ENCODE results near the gene TNNI2. TPM values are rescaled to one million over a fixed set of nuclear protein-coding genes. Genes with fewer than 3 reads are reported as not detected.
"Not testable (repeated sequence)": the region's sequence is repeated elsewhere in the genome, so short reads cannot be mapped to it uniquely, and the experiment has no call there.

Gene TNNI2
- total RNA-seq, 2 donors from 2014 or later, result not detected

- no peak for DNase-seq
- ATAC-seq, result no peak
- H3K4me3 Mint-ChIP-seq, result peak overlapping the region; percentile 89
- H3K9me3 ChIP-seq (ENCODE audit: control insufficient read depth, low read length, poor library complexity, severe bottlenecking), result no peaks in the 10 kb centered on the region
- H3K36me3 Mint-ChIP-seq (ENCODE audit: low read depth), result no peaks in the 10 kb centered on the region
- H3K4me1 Mint-ChIP-seq, result peaks cover 62% of the 10 kb centered on the region
- H3K27me3 Mint-ChIP-seq, result no peaks in the 10 kb centered on the region
- peak overlapping the region; percentile 94 for H3K27ac Mint-ChIP-seq
Measured at GRCh38 chr11:1868636-1869291, 30.0 kb downstream of the TNNI2 start.

- Mint-ChIP-seq H3K27me3 (no peaks in the 10 kb centered on the region), H3K4me1 (peaks cover 58% of the 10 kb centered on the region), H3K27ac (peak overlapping the region; percentile 94), H3K36me3 (ENCODE audit: low read depth) (no peaks in the 10 kb centered on the region), H3K4me3 (peak overlapping the region; percentile 89)
- H3K9me3 ChIP-seq (ENCODE audit: control insufficient read depth, low read length, poor library complexity, severe bottlenecking), result no peaks in the 10 kb centered on the region
- ATAC-seq, result no peak
- no peak for DNase-seq
Measured at GRCh38 chr11:1869427-1870325, 30.9 kb downstream of the TNNI2 start.

GRCh38 chr11:1870326-1870696 lies 31.5 kb downstream of the TNNI2 start:
- Mint-ChIP-seq H3K27me3 (no peaks in the 10 kb centered on the region), H3K27ac (peak overlapping the region; percentile 94), H3K4me1 (peaks cover 55% of the 10 kb centered on the region), H3K36me3 (ENCODE audit: low read depth) (no peaks in the 10 kb centered on the region), H3K4me3 (peak overlapping the region; percentile 89)
- DNase-seq (no peak), ATAC-seq (no peak)
- H3K9me3 ChIP-seq (ENCODE audit: control insufficient read depth, low read length, poor library complexity, severe bottlenecking), result no peaks in the 10 kb centered on the region

- ATAC-seq (peak; percentile 88), DNase-seq (peak in 1 of 3 donors; percentile 53)
- no peaks in the 10 kb centered on the region for H3K9me3 ChIP-seq (ENCODE audit: control insufficient read depth, low read length, poor library complexity, severe bottlenecking)
- no peaks in the 10 kb centered on the region for H3K36me3 Mint-ChIP-seq (ENCODE audit: low read depth)
- peak overlapping the region; percentile 94 for H3K27ac Mint-ChIP-seq
- H3K4me1 Mint-ChIP-seq, result peaks cover 51% of the 10 kb centered on the region
- H3K4me3 Mint-ChIP-seq, result peak overlapping the region; percentile 89
- H3K27me3 Mint-ChIP-seq, result no peaks in the 10 kb centered on the region
Measured at GRCh38 chr11:1870721-1871466, 32.1 kb downstream of the TNNI2 start.

- Mint-ChIP-seq H3K4me3 (peak overlapping the region; percentile 15), H3K36me3 (ENCODE audit: low read depth) (no peaks in the 10 kb centered on the region), H3K27me3 (no peaks in the 10 kb centered on the region), H3K27ac (peak overlapping the region; percentile 59), H3K4me1 (peaks cover 47% of the 10 kb centered on the region)
- DNase-seq, result peak in 1 of 3 donors; percentile 9
- no peak for ATAC-seq
- H3K9me3 ChIP-seq (ENCODE audit: control insufficient read depth, low read length, poor library complexity, severe bottlenecking), result no peaks in the 10 kb centered on the region
Measured at GRCh38 chr11:1871531-1871930, 32.8 kb downstream of the TNNI2 start.

GRCh38 chr11:1872267-1872985 lies 33.6 kb downstream of the TNNI2 start:
- H3K4me3 Mint-ChIP-seq, result peak overlapping the region; percentile 12
- peak overlapping the region; percentile 59 for H3K27ac Mint-ChIP-seq
- H3K4me1 Mint-ChIP-seq, result peaks cover 48% of the 10 kb centered on the region
- no peaks in the 10 kb centered on the region for H3K9me3 ChIP-seq (ENCODE audit: control insufficient read depth, low read length, poor library complexity, severe bottlenecking)
- DNase-seq, result peak in 1 of 3 donors; percentile 1
- no peaks in the 10 kb centered on the region for H3K36me3 Mint-ChIP-seq (ENCODE audit: low read depth)
- no peaks in the 10 kb centered on the region for H3K27me3 Mint-ChIP-seq
- no peak for ATAC-seq

- ATAC-seq (no peak), DNase-seq (peak in 1 of 3 donors; percentile 8)
- peak overlapping the region; percentile 59 for H3K27ac Mint-ChIP-seq
- peaks cover 44% of the 10 kb centered on the region for H3K4me1 Mint-ChIP-seq
- H3K27me3 Mint-ChIP-seq, result no peaks in the 10 kb centered on the region
- no peaks in the 10 kb centered on the region for H3K36me3 Mint-ChIP-seq (ENCODE audit: low read depth)
- H3K4me3 Mint-ChIP-seq, result no peak overlapping the region
- no peaks in the 10 kb centered on the region for H3K9me3 ChIP-seq (ENCODE audit: control insufficient read depth, low read length, poor library complexity, severe bottlenecking)
Measured at GRCh38 chr11:1873048-1873812, 34.4 kb downstream of the TNNI2 start.

GRCh38 chr11:1873813-1874150 lies 35.0 kb downstream of the TNNI2 start:
- not testable (repeated sequence) for H3K4me3 Mint-ChIP-seq; ATAC-seq; H3K36me3 Mint-ChIP-seq (ENCODE audit: low read depth); H3K27me3 Mint-ChIP-seq; H3K9me3 ChIP-seq (ENCODE audit: control insufficient read depth, low read length, poor library complexity, severe bottlenecking)
- H3K4me1 Mint-ChIP-seq, result peaks cover 42% of the 10 kb centered on the region
- peak overlapping the region; percentile 39 for H3K27ac Mint-ChIP-seq
- DNase-seq, result peak in 1 of 3 donors; percentile 0

- H3K9me3 ChIP-seq (ENCODE audit: control insufficient read depth, low read length, poor library complexity, severe bottlenecking); H3K4me3 Mint-ChIP-seq; H3K36me3 Mint-ChIP-seq (ENCODE audit: low read depth); DNase-seq; H3K27ac Mint-ChIP-seq; H3K27me3 Mint-ChIP-seq; ATAC-seq: not testable (repeated sequence)
- peaks cover 34% of the 10 kb centered on the region for H3K4me1 Mint-ChIP-seq
Measured at GRCh38 chr11:1874441-1875092, 35.8 kb downstream of the TNNI2 start.

- DNase-seq (no peak), ATAC-seq (no peak)
- Mint-ChIP-seq H3K36me3 (ENCODE audit: low read depth) (no peaks in the 10 kb centered on the region), H3K27ac (no peak overlapping the region), H3K27me3 (no peaks in the 10 kb centered on the region), H3K4me3 (peak overlapping the region; percentile 15), H3K4me1 (peaks cover 27% of the 10 kb centered on the region)
- H3K9me3 ChIP-seq (ENCODE audit: control insufficient read depth, low read length, poor library complexity, severe bottlenecking), result no peaks in the 10 kb centered on the region
Measured at GRCh38 chr11:1875093-1875850, 36.5 kb downstream of the TNNI2 start.

GRCh38 chr11:1875851-1876301 lies 37.1 kb downstream of the TNNI2 start:
- not testable (repeated sequence) for H3K27ac Mint-ChIP-seq; ATAC-seq; H3K36me3 Mint-ChIP-seq (ENCODE audit: low read depth); H3K4me3 Mint-ChIP-seq; H3K9me3 ChIP-seq (ENCODE audit: control insufficient read depth, low read length, poor library complexity, severe bottlenecking); H3K27me3 Mint-ChIP-seq; DNase-seq
- peaks cover 25% of the 10 kb centered on the region for H3K4me1 Mint-ChIP-seq

Data from T-helper 17 cell (primary cell).